Mesenchymal stem cell (in vitro differentiated cells and primary cell): ENCODE data around the gene TTC7B.
A peak's percentile ranks its signal among the peaks of the same experiment; 100 is the strongest.

Experiments
- DNase-seq: peaks from one replicate; pipeline ENCODE4 v3.0.0-alpha.2; 2013
- H2AFZ ChIP-seq: one replicate; pipeline ENCODE4 v1.6.1; 2013; ENCODE audit warnings: low read depth, mild to moderate bottlenecking, control low read depth, inconsistent platforms, low read length, moderate library complexity
- H2AK5ac ChIP-seq: 2 replicates; pipeline ENCODE4 v1.6.1; 2013; ENCODE audit warnings: low read length, moderate library complexity, mild to moderate bottlenecking, inconsistent platforms; ENCODE audit not compliant: severe bottlenecking
- H2BK120ac ChIP-seq: one replicate; pipeline ENCODE4 v1.6.1; 2013; ENCODE audit warnings: low read depth, mild to moderate bottlenecking, inconsistent platforms, low read length, moderate library complexity
- H2BK12ac ChIP-seq, 2 experiments: one replicate each; pipeline ENCODE4 v1.6.1; 2013; ENCODE audit warnings: inconsistent platforms in 2 of 2, low read length in 2 of 2, mild to moderate bottlenecking in 2 of 2, moderate library complexity in 2 of 2, control low read depth in 1 of 2
- H2BK15ac ChIP-seq: one replicate; pipeline ENCODE4 v1.6.1; 2013; ENCODE audit warnings: mild to moderate bottlenecking, low read depth, inconsistent platforms; ENCODE audit not compliant: poor library complexity, severe bottlenecking
- H2BK5ac ChIP-seq: 2 replicates; pipeline ENCODE4 v1.6.1; 2013; ENCODE audit warnings: low read depth, mild to moderate bottlenecking, low read length, control low read depth, inconsistent platforms; ENCODE audit not compliant: poor library complexity, severe bottlenecking
- H3K14ac ChIP-seq, 2 experiments: one replicate each; pipeline ENCODE4 v1.6.1; 2013; ENCODE audit warnings: inconsistent platforms in 2 of 2, low read length in 2 of 2, control low read depth in 1 of 2, mild to moderate bottlenecking in 1 of 2, moderate library complexity in 1 of 2
- H3K18ac ChIP-seq, 2 experiments: one replicate each; pipeline ENCODE4 v1.6.1; 2013; ENCODE audit warnings: inconsistent platforms in 2 of 2, low read length in 2 of 2, control low read depth in 1 of 2, low read depth in 1 of 2, mild to moderate bottlenecking in 1 of 2
- H3K23ac ChIP-seq, 2 experiments: one replicate each; pipeline ENCODE4 v1.6.1; 2013; ENCODE audit warnings: inconsistent platforms in 2 of 2, low read length in 2 of 2, mild to moderate bottlenecking in 2 of 2, moderate library complexity in 2 of 2, control low read depth in 1 of 2
- H3K27ac ChIP-seq: 2 replicates; pipeline ENCODE4 v1.5.1; 2013; ENCODE audit warnings: mild to moderate bottlenecking, moderate library complexity, low read length, control low read depth, inconsistent platforms; ENCODE audit not compliant: poor library complexity, severe bottlenecking
- H3K27me3 ChIP-seq, 2 experiments: 2 replicates each; pipeline versions ENCODE4 v1.6.1 to v1.7.0; 2013; ENCODE audit warnings: low read length in 2 of 2, mild to moderate bottlenecking in 2 of 2, moderate library complexity in 2 of 2, control low read depth in 1 of 2, inconsistent platforms in 1 of 2; ENCODE audit not compliant: control insufficient read depth in 1 of 2, insufficient read depth in 1 of 2
- H3K36me3 ChIP-seq, 2 experiments: 2 replicates each; pipeline versions ENCODE4 v1.6.1 to v1.7.0; 2013; ENCODE audit warnings: low read length in 2 of 2, control low read depth in 1 of 2, inconsistent platforms in 1 of 2, low read depth in 1 of 2, mild to moderate bottlenecking in 1 of 2; ENCODE audit not compliant: insufficient read depth in 2 of 2, control insufficient read depth in 1 of 2
- H3K4ac ChIP-seq, 2 experiments: one replicate each; pipeline ENCODE4 v1.6.1; 2013; ENCODE audit warnings: inconsistent platforms in 2 of 2, low read length in 2 of 2, mild to moderate bottlenecking in 2 of 2, moderate library complexity in 2 of 2, control low read depth in 1 of 2, low read depth in 1 of 2
- H3K4me1 ChIP-seq: 2 replicates; pipeline ENCODE4 v1.6.1; 2013; ENCODE audit warnings: low read depth, low read length, control low read depth; ENCODE audit not compliant: control insufficient read depth, insufficient read depth
- H3K4me2 ChIP-seq: 2 replicates; pipeline ENCODE4 v1.6.1; 2013; ENCODE audit warnings: low read length, mild to moderate bottlenecking, inconsistent platforms; ENCODE audit not compliant: poor library complexity, severe bottlenecking
- H3K4me3 ChIP-seq, 2 experiments: 2 replicates each; pipeline versions ENCODE4 v1.5.1 to v1.7.0; 2013; ENCODE audit warnings: low read length in 2 of 2, mild to moderate bottlenecking in 2 of 2, control low read depth in 1 of 2, low read depth in 1 of 2; ENCODE audit not compliant: insufficient read depth in 1 of 2
- H3K79me1 ChIP-seq: replicated peaks from 2 replicates; pipeline ENCODE4 v1.6.1; 2013; ENCODE audit warnings: mild to moderate bottlenecking, control low read depth, low read length, inconsistent platforms; ENCODE audit not compliant: poor library complexity, severe bottlenecking
- H3K9ac ChIP-seq: 2 replicates; pipeline ENCODE4 v1.7.0; 2013; ENCODE audit warnings: mild to moderate bottlenecking, low read length, moderate library complexity
- H3K9me3 ChIP-seq: 2 replicates; pipeline ENCODE4 v1.7.0; 2013; ENCODE audit warnings: mild to moderate bottlenecking, low read length; ENCODE audit not compliant: control insufficient read depth
- H4K8ac ChIP-seq: one replicate; pipeline ENCODE4 v1.6.1; 2013; ENCODE audit warnings: inconsistent platforms, mild to moderate bottlenecking, low read length, moderate library complexity
- H4K91ac ChIP-seq: one replicate; pipeline ENCODE4 v1.6.1; 2013; ENCODE audit warnings: mild to moderate bottlenecking, low read length, inconsistent platforms
- WGBS: methylation state at CpG from one replicate; pipeline ENCODE4 v1.1.7; 2013; ENCODE audit warnings: mixed read lengths; 5-methylcytosine and 5-hydroxymethylcytosine counted together

The TTC7B gene

DNA sequence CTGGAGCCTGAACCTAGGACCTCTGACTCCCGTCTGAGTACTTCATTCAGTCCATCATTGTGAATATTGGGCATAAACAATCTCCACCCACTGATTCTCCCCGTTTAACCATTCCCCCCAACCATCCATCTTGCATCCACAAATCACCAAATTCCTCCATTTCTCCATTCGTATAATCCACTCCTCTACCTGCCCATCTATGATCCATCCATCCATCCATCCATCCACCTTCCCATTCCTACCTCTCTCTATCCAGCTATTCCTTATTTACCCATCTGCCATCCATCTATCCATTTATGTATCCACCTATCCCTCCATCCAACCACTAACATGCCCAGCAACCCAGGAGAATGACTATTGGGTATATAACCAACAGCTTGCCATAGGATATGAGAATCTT, 331.9 kb downstream of the TTC7B start:
- no peak overlapping the region for H3K4ac ChIP-seq
- H3K4me1 ChIP-seq: no peaks in the 10 kb centered on the region
- no peak overlapping the region for H3K9ac ChIP-seq
- no peak overlapping the region for H2BK120ac ChIP-seq
- H4K8ac ChIP-seq: no peak overlapping the region
- no peaks in the 10 kb centered on the region for H3K79me1 ChIP-seq
- DNase-seq: no peak
- H3K27ac ChIP-seq: no peak overlapping the region
- H2BK15ac ChIP-seq: no peak overlapping the region
- H3K14ac ChIP-seq: no peak overlapping the region
- H3K18ac ChIP-seq: no peak overlapping the region
- no peak overlapping the region for H2BK12ac ChIP-seq
- no peak overlapping the region for H3K4me3 ChIP-seq
- H3K4me2 ChIP-seq: no peak overlapping the region
- 71% methylated on average over 3 of the region's 3 CpGs for WGBS
- no peak overlapping the region for H4K91ac ChIP-seq
- no peaks in the 10 kb centered on the region for H3K9me3 ChIP-seq
- H3K23ac ChIP-seq: no peak overlapping the region
- H2AK5ac ChIP-seq: no peak overlapping the region
- H2AFZ ChIP-seq: no peak overlapping the region
- no peaks in the 10 kb centered on the region for H3K36me3 ChIP-seq
- H2BK5ac ChIP-seq: no peak overlapping the region
- peaks cover 18 to 37% of the 10 kb centered on the region in 2 experiments for H3K27me3 ChIP-seq

- H3K9ac ChIP-seq: no peak overlapping the region
- no peak overlapping the region for H3K4me2 ChIP-seq
- no peak overlapping the region for H3K23ac ChIP-seq
- H2AK5ac ChIP-seq: no peak overlapping the region
- no peaks in the 10 kb centered on the region for H3K36me3 ChIP-seq
- H3K4me1 ChIP-seq: no peaks in the 10 kb centered on the region
- DNase-seq: no peak
- H3K79me1 ChIP-seq: no peaks in the 10 kb centered on the region
- peaks cover 18 to 36% of the 10 kb centered on the region in 2 experiments for H3K27me3 ChIP-seq
- H3K27ac ChIP-seq: no peak overlapping the region
- H3K4ac ChIP-seq: no peak overlapping the region
- H3K14ac ChIP-seq: no peak overlapping the region
- H3K4me3 ChIP-seq: no peak overlapping the region
- no peaks in the 10 kb centered on the region for H3K9me3 ChIP-seq
- H4K91ac ChIP-seq: no peak overlapping the region
- WGBS: 71% methylated on average over 11 of the region's 11 CpGs
- no peak overlapping the region for H2BK120ac ChIP-seq
- no peak overlapping the region for H4K8ac ChIP-seq
- no peak overlapping the region for H2BK12ac ChIP-seq
- no peak overlapping the region for H2BK5ac ChIP-seq
- H2BK15ac ChIP-seq: no peak overlapping the region
- H3K18ac ChIP-seq: no peak overlapping the region
- no peak overlapping the region for H2AFZ ChIP-seq
Observed at GRCh38 chr14:90483571-90483974, 332.7 kb downstream of the TTC7B start.

DNA sequence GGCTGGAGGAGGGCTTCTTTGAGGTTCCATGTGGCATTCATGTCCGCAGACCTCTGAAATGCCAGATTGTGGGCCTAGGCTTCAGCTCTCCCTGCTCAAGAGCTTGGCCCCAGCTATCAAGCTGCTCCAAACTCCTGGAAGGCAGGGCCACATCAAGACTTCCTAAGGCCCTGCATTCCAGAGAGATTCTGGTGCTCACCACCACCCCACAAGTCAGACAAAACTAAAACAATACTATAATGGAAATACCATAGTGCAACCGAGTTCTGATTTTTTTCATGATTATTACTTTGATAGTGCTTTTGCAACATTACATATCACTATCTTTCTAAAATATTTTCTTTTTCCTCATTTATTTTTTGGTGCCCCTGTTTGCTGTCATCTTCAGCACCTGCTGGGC, 333.1 kb downstream of the TTC7B start:
- Histone ChIP-seq H3K18ac (no peak overlapping the region), H3K4me3 (no peak overlapping the region), H2BK5ac (no peak overlapping the region), H2AK5ac (no peak overlapping the region), H3K79me1 (no peaks in the 10 kb centered on the region), H3K14ac (no peak overlapping the region), H2BK15ac (no peak overlapping the region), H3K23ac (no peak overlapping the region), H3K4ac (no peak overlapping the region), H3K27ac (no peak overlapping the region), H3K4me1 (no peaks in the 10 kb centered on the region), H3K36me3 (no peaks in the 10 kb centered on the region), H2BK120ac (no peak overlapping the region), H4K91ac (no peak overlapping the region), H3K4me2 (no peak overlapping the region), H3K27me3 (peaks cover 18 to 33% of the 10 kb centered on the region in 2 experiments), H3K9ac (no peak overlapping the region), H4K8ac (no peak overlapping the region), H2AFZ (no peak overlapping the region), H2BK12ac (no peak overlapping the region), H3K9me3 (no peaks in the 10 kb centered on the region)
- DNase-seq: no peak
- 100% methylated on average over 2 of the region's 2 CpGs for WGBS

DNA sequence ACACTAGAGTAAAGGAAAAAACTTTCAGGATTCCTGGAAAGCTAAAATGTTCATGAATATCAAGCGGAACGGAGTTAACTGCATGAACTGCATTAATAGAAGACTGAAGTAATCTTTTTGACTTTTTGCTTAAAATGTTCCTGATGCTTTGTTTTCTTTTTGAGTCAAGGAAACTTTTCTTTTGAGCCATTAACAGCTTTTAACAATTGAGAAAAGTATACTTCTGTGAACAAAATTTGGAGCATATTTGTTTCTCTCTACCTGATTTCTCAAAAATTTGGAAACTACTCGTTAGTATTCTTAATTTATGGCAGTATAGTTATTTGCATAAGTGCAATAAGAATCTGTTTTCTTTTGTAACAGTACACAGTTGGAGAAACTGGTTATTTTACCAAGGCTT, 340.9 kb downstream of the TTC7B start:
- Histone ChIP-seq H4K91ac (no peak overlapping the region), H3K9ac (no peak overlapping the region), H3K14ac (no peak overlapping the region), H3K4me2 (no peak overlapping the region), H3K27me3 (peaks cover 0 to 3% of the 10 kb centered on the region in 2 experiments), H4K8ac (no peak overlapping the region), H3K9me3 (peaks cover 39% of the 10 kb centered on the region), H3K18ac (no peak overlapping the region), H2BK5ac (no peak overlapping the region), H2BK120ac (no peak overlapping the region), H2BK15ac (no peak overlapping the region), H3K4me1 (no peaks in the 10 kb centered on the region), H2AFZ (no peak overlapping the region), H3K4ac (no peak overlapping the region), H2AK5ac (no peak overlapping the region), H3K23ac (no peak overlapping the region), H3K27ac (no peak overlapping the region), H3K4me3 (no peak overlapping the region), H2BK12ac (no peak overlapping the region), H3K79me1 (no peaks in the 10 kb centered on the region), H3K36me3 (no peaks in the 10 kb centered on the region)
- DNase-seq: peak; percentile 12
- 50% methylated on average over 2 of the region's 3 CpGs for WGBS
